GM12864 (cell line): ENCODE results near the gene KL.

Source experiments
- DNase-seq: peaks from one replicate; pipeline ENCODE4 v3.0.0-alpha.2; 2011; ENCODE audit warnings: low read depth
- H3K4me3 ChIP-seq: 2 replicates; pipeline ENCODE4 v1.5.1; 2011; ENCODE audit warnings: mild to moderate bottlenecking, low read depth, low read length, control low read depth
- TF ChIP-seq, protein P1 (sequence below): IDR thresholded peaks from 2 replicates; pipeline ENCODE4 v1.5.1; 2011; ENCODE audit warnings: low read depth, mild to moderate bottlenecking, moderate library complexity, low read length, control low read depth, inconsistent platforms; ENCODE audit errors: missing control alignments

KL gene

DNA sequence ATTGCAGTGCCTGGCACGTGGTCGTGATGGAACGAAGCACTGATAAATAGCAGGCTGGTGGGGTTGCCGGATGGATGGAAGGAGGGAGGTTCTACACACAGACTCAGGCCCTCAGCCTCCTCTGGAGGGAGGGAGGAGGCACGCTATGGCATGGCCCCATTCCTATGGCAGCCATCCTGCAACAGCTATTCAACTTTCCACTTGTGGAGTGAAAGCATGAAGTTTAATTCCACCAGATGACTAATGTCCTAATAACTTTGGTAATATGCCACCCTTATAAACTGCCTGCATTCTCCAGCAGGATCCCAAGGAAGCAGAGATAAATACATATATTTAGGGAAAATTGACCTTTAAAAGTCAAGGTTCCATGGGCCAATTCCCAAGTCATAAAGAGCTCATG lies 92.4 kb downstream of the KL start:
- DNase-seq = no peak
- TF ChIP-seq, protein P1, sequence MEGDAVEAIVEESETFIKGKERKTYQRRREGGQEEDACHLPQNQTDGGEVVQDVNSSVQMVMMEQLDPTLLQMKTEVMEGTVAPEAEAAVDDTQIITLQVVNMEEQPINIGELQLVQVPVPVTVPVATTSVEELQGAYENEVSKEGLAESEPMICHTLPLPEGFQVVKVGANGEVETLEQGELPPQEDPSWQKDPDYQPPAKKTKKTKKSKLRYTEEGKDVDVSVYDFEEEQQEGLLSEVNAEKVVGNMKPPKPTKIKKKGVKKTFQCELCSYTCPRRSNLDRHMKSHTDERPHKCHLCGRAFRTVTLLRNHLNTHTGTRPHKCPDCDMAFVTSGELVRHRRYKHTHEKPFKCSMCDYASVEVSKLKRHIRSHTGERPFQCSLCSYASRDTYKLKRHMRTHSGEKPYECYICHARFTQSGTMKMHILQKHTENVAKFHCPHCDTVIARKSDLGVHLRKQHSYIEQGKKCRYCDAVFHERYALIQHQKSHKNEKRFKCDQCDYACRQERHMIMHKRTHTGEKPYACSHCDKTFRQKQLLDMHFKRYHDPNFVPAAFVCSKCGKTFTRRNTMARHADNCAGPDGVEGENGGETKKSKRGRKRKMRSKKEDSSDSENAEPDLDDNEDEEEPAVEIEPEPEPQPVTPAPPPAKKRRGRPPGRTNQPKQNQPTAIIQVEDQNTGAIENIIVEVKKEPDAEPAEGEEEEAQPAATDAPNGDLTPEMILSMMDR = no peak
- no peak overlapping the region; the same call in 1 of the 2 replicates for H3K4me3 ChIP-seq

DNA sequence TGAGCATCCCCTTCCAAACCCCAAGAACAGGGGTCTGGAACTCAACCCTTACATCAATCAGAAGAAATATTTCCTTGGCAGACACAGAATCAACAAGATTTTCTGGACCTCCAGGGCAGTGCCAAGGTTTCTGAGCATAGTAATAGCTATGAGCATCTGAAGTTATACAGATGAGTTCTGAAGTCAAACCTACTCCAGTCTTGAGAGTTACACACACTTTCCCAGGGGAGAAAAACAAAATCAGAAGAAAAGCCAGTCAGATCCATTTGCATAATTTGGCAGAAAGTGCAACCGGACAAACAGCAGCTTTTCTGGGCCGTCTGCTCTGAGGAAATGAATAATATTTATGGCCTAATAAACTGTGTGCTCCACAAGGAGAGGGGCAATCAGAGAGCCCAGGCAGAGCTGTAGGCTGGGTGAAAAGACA lies 93.1 kb downstream of the KL start:
- DNase-seq = no peak
- peak overlapping the region; percentile 44 for H3K4me3 ChIP-seq
- TF ChIP-seq, protein P1 = no peak

DNA sequence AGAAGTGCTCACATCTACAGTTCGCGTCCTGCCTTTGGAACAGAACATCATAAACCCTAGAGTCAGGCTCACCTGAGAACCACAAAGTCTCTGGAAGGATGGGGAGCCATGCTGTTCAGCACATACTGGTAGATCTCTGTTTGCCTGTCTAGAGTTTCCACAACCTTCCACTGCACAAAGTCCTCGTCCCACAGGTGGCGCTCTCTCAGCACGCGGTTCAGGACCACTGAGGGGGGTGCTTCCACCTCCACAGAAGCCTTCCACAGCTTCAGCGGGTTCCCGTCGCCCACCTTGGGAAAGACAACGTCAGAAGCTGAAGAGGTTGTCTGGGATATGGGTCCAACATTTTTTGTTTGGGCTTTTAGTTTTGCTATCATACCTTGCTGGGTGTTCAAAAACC lies 93.6 kb downstream of the KL start:
- peak overlapping the region; percentile 44 for H3K4me3 ChIP-seq
- peak; percentile 62 for DNase-seq
- TF ChIP-seq, protein P1 = peak; percentile 82

DNA sequence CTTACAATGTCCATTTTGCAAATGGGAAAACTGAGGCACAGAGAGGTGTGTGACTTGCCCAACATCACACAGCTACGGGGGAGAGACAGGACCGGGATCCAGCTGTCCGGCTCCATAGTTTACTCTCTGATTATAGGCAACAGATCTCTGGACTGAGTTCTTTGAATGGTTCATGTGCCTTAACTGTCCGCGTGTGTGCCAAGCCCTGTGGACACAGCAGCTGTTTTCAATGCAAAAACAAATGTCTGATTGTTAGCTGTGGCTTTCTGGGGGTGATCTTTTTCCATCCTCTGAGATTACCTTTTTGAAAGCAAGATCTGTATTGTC lies 94.1 kb downstream of the KL start:
- TF ChIP-seq, protein P1 = no peak
- H3K4me3 ChIP-seq = peak overlapping the region; percentile 24
- no peak for DNase-seq

DNA sequence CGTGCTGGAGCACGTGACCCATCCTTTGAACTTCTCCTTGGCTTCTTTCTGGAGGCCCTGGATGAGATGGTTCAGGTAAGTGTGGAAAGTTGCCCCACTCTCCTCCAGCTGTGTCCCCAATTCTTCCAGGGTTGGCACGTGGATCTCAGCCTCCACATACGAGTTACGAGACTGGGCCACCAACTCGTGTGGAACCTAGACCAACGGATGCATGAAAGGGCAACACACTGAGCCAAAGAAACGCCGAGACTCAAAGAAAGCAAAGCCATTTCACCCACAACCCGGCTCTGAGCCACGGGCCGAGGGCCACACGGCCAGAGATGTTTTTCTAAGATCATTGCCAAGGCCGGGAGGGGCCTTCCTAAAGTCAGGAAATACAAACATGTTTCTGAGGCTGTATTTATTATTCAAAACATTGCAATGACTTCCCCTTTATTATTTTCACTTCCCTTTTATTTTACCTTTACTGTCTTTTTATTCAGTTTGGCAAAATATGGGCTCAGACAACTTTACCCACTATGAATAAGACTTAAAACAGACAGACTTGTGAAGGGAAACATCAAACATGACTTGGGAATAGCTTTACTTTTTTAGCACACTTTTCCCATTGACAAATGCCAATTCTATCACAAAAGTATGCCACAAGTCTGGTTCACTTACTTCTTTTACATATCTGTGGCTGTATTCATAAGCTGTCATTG lies 94.6 kb downstream of the KL start:
- H3K4me3 ChIP-seq = peak overlapping the region; percentile 24
- DNase-seq = no peak
- TF ChIP-seq, protein P1 = no peak

DNA sequence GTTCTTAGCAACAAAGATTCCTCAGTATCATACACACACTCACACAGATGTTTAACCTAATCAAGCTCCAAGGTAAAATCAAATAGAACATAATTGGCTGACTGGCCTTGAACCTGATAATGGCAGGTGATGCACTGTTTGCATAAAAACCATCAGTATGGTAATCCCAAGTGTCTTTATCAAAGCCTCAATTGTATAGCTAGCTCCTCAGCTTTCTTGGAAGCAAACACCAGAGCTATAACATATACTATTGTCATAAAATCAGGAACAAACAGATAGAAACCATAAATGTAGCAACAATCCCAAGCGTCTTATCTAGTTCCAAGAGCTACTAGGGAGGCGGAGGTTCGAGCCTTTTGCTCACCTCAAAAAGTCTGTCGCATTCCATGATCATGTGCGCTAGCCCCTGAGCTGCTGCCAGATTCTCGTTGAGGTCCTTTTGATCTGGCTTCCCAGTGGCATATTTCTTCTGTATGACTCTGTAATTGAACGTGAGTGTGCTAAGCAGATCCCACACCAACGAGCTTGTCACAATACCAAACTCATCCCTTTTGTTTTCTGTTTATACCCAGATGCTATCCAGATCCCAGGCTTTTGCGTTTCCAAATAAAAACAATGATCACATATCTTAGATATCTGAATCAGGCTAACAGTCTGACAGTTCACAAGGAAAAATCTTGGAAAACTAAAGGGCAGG lies 95.3 kb downstream of the KL start:
- H3K4me3 ChIP-seq = no peak overlapping the region
- TF ChIP-seq, protein P1 = no peak
- no peak for DNase-seq

DNA sequence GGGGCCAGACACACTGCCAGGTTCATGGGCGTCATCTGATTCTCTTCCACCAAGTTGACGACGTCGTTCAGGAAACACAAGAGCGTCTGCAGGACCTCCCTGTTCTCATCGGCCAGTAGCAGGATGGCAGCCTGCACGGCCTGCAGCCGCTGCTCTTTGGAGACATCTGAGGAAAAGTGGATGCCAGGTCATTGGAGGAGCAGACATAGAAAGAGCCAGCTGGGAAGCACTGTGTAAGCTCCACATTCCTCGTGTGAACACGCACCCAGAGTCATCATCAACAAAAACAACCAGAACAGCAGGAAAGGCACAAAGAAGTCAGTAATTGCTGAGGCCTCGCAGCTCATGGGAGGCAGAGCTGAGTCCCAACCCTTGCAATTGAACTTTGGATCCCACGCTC lies 96.5 kb downstream of the KL start:
- no peak for DNase-seq
- H3K4me3 ChIP-seq = no peak overlapping the region
- TF ChIP-seq, protein P1 = no peak
